Measurements from ENCODE around the gene TOB2.

The TOB2 gene

DNA sequence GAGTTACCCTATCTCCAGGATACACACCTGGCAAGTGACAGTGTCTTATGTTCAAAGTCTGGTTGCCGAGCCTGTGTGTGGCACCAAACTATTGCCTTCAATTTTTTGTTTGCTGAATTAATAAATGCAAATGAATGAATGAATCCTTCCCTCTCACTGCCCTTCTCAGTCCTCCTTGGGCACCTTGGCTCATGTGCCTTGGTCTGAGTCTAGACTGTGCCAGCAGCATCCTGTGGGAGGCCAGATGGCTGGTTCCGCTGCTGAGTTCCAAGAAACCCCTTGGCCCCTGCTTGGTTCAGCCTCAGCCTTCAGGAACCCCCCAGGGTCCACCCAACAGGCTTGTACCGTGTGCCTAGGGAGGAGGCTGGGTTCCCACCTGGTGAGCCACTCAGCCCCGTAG lies 31.0 kb downstream of the TOB2 start:
- TF ChIP-seq, protein P1, sequence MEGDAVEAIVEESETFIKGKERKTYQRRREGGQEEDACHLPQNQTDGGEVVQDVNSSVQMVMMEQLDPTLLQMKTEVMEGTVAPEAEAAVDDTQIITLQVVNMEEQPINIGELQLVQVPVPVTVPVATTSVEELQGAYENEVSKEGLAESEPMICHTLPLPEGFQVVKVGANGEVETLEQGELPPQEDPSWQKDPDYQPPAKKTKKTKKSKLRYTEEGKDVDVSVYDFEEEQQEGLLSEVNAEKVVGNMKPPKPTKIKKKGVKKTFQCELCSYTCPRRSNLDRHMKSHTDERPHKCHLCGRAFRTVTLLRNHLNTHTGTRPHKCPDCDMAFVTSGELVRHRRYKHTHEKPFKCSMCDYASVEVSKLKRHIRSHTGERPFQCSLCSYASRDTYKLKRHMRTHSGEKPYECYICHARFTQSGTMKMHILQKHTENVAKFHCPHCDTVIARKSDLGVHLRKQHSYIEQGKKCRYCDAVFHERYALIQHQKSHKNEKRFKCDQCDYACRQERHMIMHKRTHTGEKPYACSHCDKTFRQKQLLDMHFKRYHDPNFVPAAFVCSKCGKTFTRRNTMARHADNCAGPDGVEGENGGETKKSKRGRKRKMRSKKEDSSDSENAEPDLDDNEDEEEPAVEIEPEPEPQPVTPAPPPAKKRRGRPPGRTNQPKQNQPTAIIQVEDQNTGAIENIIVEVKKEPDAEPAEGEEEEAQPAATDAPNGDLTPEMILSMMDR (IDR thresholded peaks at IDR 0.05; ENCODE audit: insufficient read depth, low read length) = no peak
- TF ChIP-seq GABPA (IDR thresholded peaks at IDR 0.05; ENCODE audit: low read depth) (no peak), REST (IDR thresholded peaks at IDR 0.05; ENCODE audit: insufficient replicate concordance, low read depth) (no peak), POLR2AphosphoS5 (IDR thresholded peaks at IDR 0.05; ENCODE audit: low read depth) (no peak), SPI1 (IDR thresholded peaks at IDR 0.05; ENCODE audit: borderline replicate concordance, low read depth) (no peak)
- Histone ChIP-seq H3K4me3 (replicated peaks; ENCODE audit: insufficient read depth, low read length) (no peak overlapping the region), H3K27me3 (ENCODE audit: insufficient read depth, poor library complexity, severe bottlenecking) (no peaks in the 10 kb centered on the region), H3K27ac (replicated peaks) (no peak overlapping the region)
- no peak for DNase-seq (ENCODE audit: low read depth in 1 of 2, low spot score in 1 of 2)

DNA sequence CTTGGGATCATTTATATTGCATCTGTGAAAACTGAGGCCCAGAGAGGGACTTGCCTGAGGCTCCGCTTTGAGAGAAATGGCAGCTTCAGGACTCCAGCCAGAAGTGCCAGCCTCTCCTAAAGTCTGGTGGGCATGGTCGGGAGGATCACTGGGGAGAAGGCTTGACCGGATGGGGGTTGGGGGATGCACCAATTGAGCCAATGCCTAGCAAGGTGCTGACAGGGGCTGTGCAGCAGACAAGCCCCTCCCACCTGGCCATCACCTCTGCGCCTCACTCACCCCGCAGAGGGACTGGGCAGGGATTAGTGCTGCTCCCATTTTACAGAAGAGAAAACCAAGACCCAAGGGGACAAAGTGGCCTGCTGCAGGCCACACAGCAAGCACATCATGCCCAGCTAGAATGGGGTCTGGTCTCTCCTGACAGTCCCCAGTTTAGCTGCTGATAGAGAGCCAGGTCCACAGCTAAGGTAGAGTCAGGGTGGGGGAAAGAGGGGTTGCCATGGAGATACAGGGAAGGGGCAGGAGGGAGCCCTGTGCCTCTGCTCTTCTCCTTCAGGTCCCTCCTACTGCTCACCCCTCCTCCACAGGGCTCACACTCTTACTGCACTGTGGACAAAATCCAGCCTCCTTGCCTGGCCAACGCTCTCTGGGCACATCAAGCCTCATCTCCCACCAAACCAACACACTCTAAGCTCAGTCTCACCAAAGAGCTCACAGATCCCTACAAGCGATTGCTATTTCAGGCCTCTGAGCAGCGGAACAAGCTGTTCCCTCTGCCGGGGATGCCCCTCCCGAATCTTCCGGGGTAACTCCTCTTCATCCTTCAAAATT lies 35.4 kb downstream of the TOB2 start:
- H3K27ac ChIP-seq (replicated peaks) = no peak overlapping the region
- H3K27me3 ChIP-seq (ENCODE audit: insufficient read depth, poor library complexity, severe bottlenecking) = no peaks in the 10 kb centered on the region
- TF ChIP-seq SPI1 (IDR thresholded peaks at IDR 0.05; ENCODE audit: borderline replicate concordance, low read depth) = no peak
- TF ChIP-seq, protein P1 (IDR thresholded peaks at IDR 0.05; ENCODE audit: insufficient read depth, low read length) = no peak
- no peak for TF ChIP-seq GABPA (IDR thresholded peaks at IDR 0.05; ENCODE audit: low read depth)
- no peak for TF ChIP-seq REST (IDR thresholded peaks at IDR 0.05; ENCODE audit: insufficient replicate concordance, low read depth)
- no peak for TF ChIP-seq POLR2AphosphoS5 (IDR thresholded peaks at IDR 0.05; ENCODE audit: low read depth)
- DNase-seq (ENCODE audit: low read depth in 1 of 2, low spot score in 1 of 2) = no peak
- H3K4me3 ChIP-seq (replicated peaks; ENCODE audit: insufficient read depth, low read length) = no peak overlapping the region

- H3K27ac ChIP-seq (replicated peaks) = no peak overlapping the region
- no peak for DNase-seq (ENCODE audit: low read depth in 1 of 2, low spot score in 1 of 2)
- no peak overlapping the region for H3K4me3 ChIP-seq (replicated peaks; ENCODE audit: insufficient read depth, low read length)
- no peak for TF ChIP-seq POLR2AphosphoS5 (IDR thresholded peaks at IDR 0.05; ENCODE audit: low read depth)
- TF ChIP-seq SPI1 (IDR thresholded peaks at IDR 0.05; ENCODE audit: borderline replicate concordance, low read depth) = no peak
- no peak for TF ChIP-seq GABPA (IDR thresholded peaks at IDR 0.05; ENCODE audit: low read depth)
- no peak for TF ChIP-seq REST (IDR thresholded peaks at IDR 0.05; ENCODE audit: insufficient replicate concordance, low read depth)
- TF ChIP-seq, protein P1 (IDR thresholded peaks at IDR 0.05; ENCODE audit: insufficient read depth, low read length) = no peak
- H3K27me3 ChIP-seq (ENCODE audit: insufficient read depth, poor library complexity, severe bottlenecking) = no peaks in the 10 kb centered on the region
These were observed 36.3 kb downstream of the TOB2 start for GRCh38 chr22:41410311-41410751.
